SH-SY5Y (cell line): ENCODE measurements around the gene OGFOD3.

Experiments
- GATA2 ChIP-seq: IDR thresholded peaks from 2 replicates; pipeline ENCODE4 v1.6.1; 2011; ENCODE audit warnings: mild to moderate bottlenecking, low read depth, low read length
- GATA3 ChIP-seq: IDR thresholded peaks from 2 replicates; pipeline ENCODE4 v1.6.1; 2011; ENCODE audit warnings: low read depth, mild to moderate bottlenecking, low read length, moderate library complexity

GRCh38 chr17:82391496-82392066 is 26.8 kb downstream of the OGFOD3 start:
- TF ChIP-seq GATA2 (no peak), GATA3 (no peak)
